ENCODE results near the gene PRAF2.

The PRAF2 gene

GRCh38 chrX:49072712-49073095, 1.1 kb downstream of the PRAF2 start:
- no peak for DNase-seq (ENCODE audit: low spot score)

- peak; percentile 66 for DNase-seq (ENCODE audit: low spot score)
Observed at GRCh38 chrX:49071877-49072711, 1.7 kb downstream of the PRAF2 start.

- DNase-seq (ENCODE audit: low spot score), result no peak
Observed at GRCh38 chrX:49070988-49071387, 2.8 kb downstream of the PRAF2 start.

- no peak for DNase-seq (ENCODE audit: low spot score)
Observed at GRCh38 chrX:49069038-49069437, 4.8 kb downstream of the PRAF2 start.

- DNase-seq (ENCODE audit: low spot score), result no peak
Observed at GRCh38 chrX:49067285-49068120, 6.3 kb downstream of the PRAF2 start.

GRCh38 chrX:49066690-49067089, 7.1 kb downstream of the PRAF2 start:
- DNase-seq (ENCODE audit: low spot score), result no peak

- no peak for DNase-seq (ENCODE audit: low spot score)
Observed at GRCh38 chrX:49066278-49066677, 7.5 kb downstream of the PRAF2 start.

- DNase-seq (ENCODE audit: low spot score), result no peak
Observed at GRCh38 chrX:49064735-49065134, 9.1 kb downstream of the PRAF2 start.

- no peak for DNase-seq (ENCODE audit: low spot score)
Observed at GRCh38 chrX:49064303-49064702, 9.5 kb downstream of the PRAF2 start.

GRCh38 chrX:49063715-49064114, 10.1 kb downstream of the PRAF2 start:
- no peak for DNase-seq (ENCODE audit: low spot score)

GRCh38 chrX:49061916-49062315, 11.9 kb downstream of the PRAF2 start:
- DNase-seq (ENCODE audit: low spot score), result no peak

- no peak for DNase-seq (ENCODE audit: low spot score)
Observed at GRCh38 chrX:49061490-49061889, 12.3 kb downstream of the PRAF2 start.

GRCh38 chrX:49060914-49061313, 12.9 kb downstream of the PRAF2 start:
- no peak for DNase-seq (ENCODE audit: low spot score)

- DNase-seq (ENCODE audit: low spot score), result no peak
Observed at GRCh38 chrX:49059681-49060085, 14.1 kb downstream of the PRAF2 start.

GRCh38 chrX:49059201-49059600, 14.6 kb downstream of the PRAF2 start:
- DNase-seq (ENCODE audit: low spot score), result no peak

GRCh38 chrX:49058794-49059193, 15.0 kb downstream of the PRAF2 start, which contains the start of gene CCDC120:
TSS of gene CCDC120 (plus strand) at chrX:49058999. CDS start at chrX:49062042, 3,043 bp downstream.
- no peak for DNase-seq (ENCODE audit: low spot score)

GRCh38 chrX:49054073-49054762, 19.6 kb downstream of the PRAF2 start:
- no peak for DNase-seq (ENCODE audit: low spot score)

GRCh38 chrX:49053223-49054072, 20.4 kb downstream of the PRAF2 start:
- peak; percentile 27 for DNase-seq (ENCODE audit: low spot score)

- DNase-seq (ENCODE audit: low spot score), result no peak
Observed at GRCh38 chrX:49043987-49044281, 29.9 kb downstream of the PRAF2 start.

- peak; percentile 99 for DNase-seq (ENCODE audit: low spot score)
Observed at GRCh38 chrX:49043220-49043986, 30.4 kb downstream of the PRAF2 start, which contains the start of gene TFE3. TSS of gene TFE3 (minus strand) at chrX:49043357. CDS start at chrX:49043226, 131 bp downstream.
